HepG2 (cell line): ENCODE results near the gene SLC22A31. TPM values are rescaled to one million over a fixed set of nuclear protein-coding genes. Genes with fewer than 3 reads are reported as not detected.

Experiments used
- FOXK1 ChIP-seq: sonication (generic); formaldehyde crosslinking; IDR thresholded peaks from 2 replicates; pipeline ENCODE4 v1.4.0; 2020; ENCODE audit warnings: low read depth, missing genetic modification reagents, borderline replicate concordance
- HNF4G ChIP-seq, 2 experiments: sonication (generic) in 1 of 2; formaldehyde crosslinking in 1 of 2; IDR thresholded peaks; 2 replicates each; pipeline versions ENCODE4 v1.4.0 to v1.6.1; 2011 to 2020; ENCODE audit warnings: borderline replicate concordance in 2 of 2, low read depth in 2 of 2, mild to moderate bottlenecking in 2 of 2, low read length in 1 of 2, missing genetic modification reagents in 1 of 2, moderate library complexity in 1 of 2
- ISX ChIP-seq: sonication (generic); formaldehyde crosslinking; conservative IDR thresholded peaks from 2 replicates; pipeline ENCODE4 v1.5.0; 2020; ENCODE audit warnings: missing genetic modification reagents
- RBFOX2 ChIP-seq: fragments of 200-400 bp; formaldehyde crosslinking; IDR thresholded peaks from 2 replicates; pipeline ENCODE4 v1.6.1; 2017; ENCODE audit warnings: low read depth, mild to moderate bottlenecking, low read length
- SRY ChIP-seq: sonication (generic); formaldehyde crosslinking; IDR thresholded peaks from 2 replicates; pipeline ENCODE4 v1.8.0; 2022; ENCODE audit warnings: mild to moderate bottlenecking, missing genetic modification reagents
- ZNF337 ChIP-seq: sonication (generic); formaldehyde crosslinking; IDR thresholded peaks from 2 replicates; pipeline ENCODE4 v1.5.1; 2020; ENCODE audit warnings: missing genetic modification reagents, low read depth, mild to moderate bottlenecking, borderline replicate concordance
- ZNF484 ChIP-seq: sonication (generic); formaldehyde crosslinking; IDR thresholded peaks from 2 replicates; pipeline ENCODE4 v1.5.1; 2020; ENCODE audit warnings: mild to moderate bottlenecking, low read depth, missing genetic modification reagents, borderline replicate concordance
- ZNF761 ChIP-seq: sonication (generic); formaldehyde crosslinking; conservative IDR thresholded peaks from 2 replicates; pipeline ENCODE4 v1.4.0; 2020; ENCODE audit warnings: mild to moderate bottlenecking, missing genetic modification reagents
- ZNF782 ChIP-seq: sonication (generic); formaldehyde crosslinking; IDR thresholded peaks from 2 replicates; pipeline ENCODE4 v1.4.0; 2020; ENCODE audit warnings: missing genetic modification reagents, mild to moderate bottlenecking, borderline replicate concordance
- polyA plus RNA-seq, 8 experiments: library from polyadenylated mRNA; depleted of rRNA in 3 of 8; stranded (reverse) in 7 of 8; unstranded in 1 of 8; fragments of >200 nt; fragmentation: Illumina TruSeq in 4 of 8; extraction: Trizol in 4 of 8; gene quantifications; 2 replicates each; pipeline versions ENCODE4 v1.2.1 to v1.2.3, GENCODE V29; 2011 to 2016; ENCODE audit warnings: low read depth in 4 of 8, missing spikeins in 1 of 8, mixed read lengths in 1 of 8; ENCODE audit not compliant: insufficient read depth in 1 of 8
- total RNA-seq, 5 experiments: library from RNA; depleted of rRNA; stranded (reverse); fragments of >200 nt; fragmentation: Illumina TruSeq; extraction: Trizol; gene quantifications; 2 replicates each; pipeline ENCODE4 v1.2.3, GENCODE V29; 2016; ENCODE audit warnings: low read depth in 1 of 5
- TF ChIP-seq, protein P1 (sequence below): sonication (generic); formaldehyde crosslinking; IDR thresholded peaks from 2 replicates; pipeline ENCODE4 v1.4.0; 2020; ENCODE audit warnings: mild to moderate bottlenecking, missing genetic modification reagents
- TF ChIP-seq, protein P2 (sequence below): sonication (generic); formaldehyde crosslinking; IDR thresholded peaks from 2 replicates; pipeline ENCODE4 v1.5.1; 2020; ENCODE audit warnings: missing genetic modification reagents, mild to moderate bottlenecking, borderline replicate concordance
- TF ChIP-seq, protein P3 (sequence below): sonication (generic); formaldehyde crosslinking; IDR thresholded peaks from 2 replicates; pipeline ENCODE4 v1.4.0; 2020; ENCODE audit warnings: missing genetic modification reagents, low read depth, mild to moderate bottlenecking, borderline replicate concordance
- TF ChIP-seq, protein P4 (sequence below): sonication (generic); formaldehyde crosslinking; IDR thresholded peaks from 2 replicates; pipeline ENCODE4 v1.4.0; 2020; ENCODE audit warnings: missing genetic modification reagents
- TF ChIP-seq, protein P5 (sequence below): sonication (generic); formaldehyde crosslinking; IDR thresholded peaks from 2 replicates; pipeline ENCODE4 v1.8.1; 2023; ENCODE audit warnings: mild to moderate bottlenecking, missing genetic modification reagents, borderline replicate concordance
- TF ChIP-seq, protein P6 (sequence below): sonication (generic); formaldehyde crosslinking; IDR thresholded peaks from 2 replicates; pipeline ENCODE4 v1.8.0; 2023; ENCODE audit warnings: mild to moderate bottlenecking, missing genetic modification reagents

The SLC22A31 gene
- total and polyA plus RNA-seq, 2 of the 13 experiments (the other 11 are each of a cell fraction or from before 2014, with no cell fraction given): 67.3 to 83.3 TPM

DNA sequence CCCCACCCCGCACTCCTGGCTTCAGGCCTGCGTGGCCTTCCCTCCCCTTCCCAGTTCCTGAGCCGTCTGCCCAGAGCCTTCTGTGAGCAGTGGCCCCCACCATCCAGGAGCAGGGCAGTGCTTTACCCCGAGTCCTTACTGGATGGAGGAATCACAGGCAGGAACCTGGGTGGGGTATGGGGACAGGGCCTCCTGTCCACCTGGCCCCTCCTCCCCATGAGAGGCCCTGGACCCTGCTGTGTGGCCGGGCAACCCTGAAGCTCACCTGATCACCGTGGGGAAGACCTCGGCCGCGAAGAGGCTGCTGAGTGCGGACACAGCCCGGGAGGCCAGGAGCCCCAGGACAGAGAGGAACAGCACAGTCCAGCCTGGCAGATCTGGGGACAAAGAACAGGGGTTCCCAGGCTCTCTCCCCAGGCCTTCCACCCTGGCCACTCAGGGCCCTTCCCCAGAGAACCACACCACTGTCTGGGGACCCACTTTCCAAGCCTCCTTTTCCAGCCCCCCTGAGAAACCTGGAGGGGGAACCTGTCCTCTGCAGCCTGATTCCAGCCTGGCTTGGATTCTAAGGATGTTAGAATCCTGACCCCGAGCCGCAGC is 3.2 kb downstream of the SLC22A31 start (continued):
- TF ChIP-seq, protein P1, sequence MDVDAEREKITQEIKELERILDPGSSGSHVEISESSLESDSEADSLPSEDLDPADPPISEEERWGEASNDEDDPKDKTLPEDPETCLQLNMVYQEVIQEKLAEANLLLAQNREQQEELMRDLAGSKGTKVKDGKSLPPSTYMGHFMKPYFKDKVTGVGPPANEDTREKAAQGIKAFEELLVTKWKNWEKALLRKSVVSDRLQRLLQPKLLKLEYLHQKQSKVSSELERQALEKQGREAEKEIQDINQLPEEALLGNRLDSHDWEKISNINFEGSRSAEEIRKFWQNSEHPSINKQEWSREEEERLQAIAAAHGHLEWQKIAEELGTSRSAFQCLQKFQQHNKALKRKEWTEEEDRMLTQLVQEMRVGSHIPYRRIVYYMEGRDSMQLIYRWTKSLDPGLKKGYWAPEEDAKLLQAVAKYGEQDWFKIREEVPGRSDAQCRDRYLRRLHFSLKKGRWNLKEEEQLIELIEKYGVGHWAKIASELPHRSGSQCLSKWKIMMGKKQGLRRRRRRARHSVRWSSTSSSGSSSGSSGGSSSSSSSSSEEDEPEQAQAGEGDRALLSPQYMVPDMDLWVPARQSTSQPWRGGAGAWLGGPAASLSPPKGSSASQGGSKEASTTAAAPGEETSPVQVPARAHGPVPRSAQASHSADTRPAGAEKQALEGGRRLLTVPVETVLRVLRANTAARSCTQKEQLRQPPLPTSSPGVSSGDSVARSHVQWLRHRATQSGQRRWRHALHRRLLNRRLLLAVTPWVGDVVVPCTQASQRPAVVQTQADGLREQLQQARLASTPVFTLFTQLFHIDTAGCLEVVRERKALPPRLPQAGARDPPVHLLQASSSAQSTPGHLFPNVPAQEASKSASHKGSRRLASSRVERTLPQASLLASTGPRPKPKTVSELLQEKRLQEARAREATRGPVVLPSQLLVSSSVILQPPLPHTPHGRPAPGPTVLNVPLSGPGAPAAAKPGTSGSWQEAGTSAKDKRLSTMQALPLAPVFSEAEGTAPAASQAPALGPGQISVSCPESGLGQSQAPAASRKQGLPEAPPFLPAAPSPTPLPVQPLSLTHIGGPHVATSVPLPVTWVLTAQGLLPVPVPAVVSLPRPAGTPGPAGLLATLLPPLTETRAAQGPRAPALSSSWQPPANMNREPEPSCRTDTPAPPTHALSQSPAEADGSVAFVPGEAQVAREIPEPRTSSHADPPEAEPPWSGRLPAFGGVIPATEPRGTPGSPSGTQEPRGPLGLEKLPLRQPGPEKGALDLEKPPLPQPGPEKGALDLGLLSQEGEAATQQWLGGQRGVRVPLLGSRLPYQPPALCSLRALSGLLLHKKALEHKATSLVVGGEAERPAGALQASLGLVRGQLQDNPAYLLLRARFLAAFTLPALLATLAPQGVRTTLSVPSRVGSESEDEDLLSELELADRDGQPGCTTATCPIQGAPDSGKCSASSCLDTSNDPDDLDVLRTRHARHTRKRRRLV: 0 out of 2 replicates have a peak, but pooled peaks have one; percentile 28
- TF ChIP-seq ZNF484 (CRISPR knock-in tag): peak; percentile 19; the same call in 1 of the 2 replicates
- TF ChIP-seq HNF4G (IDR thresholded peaks at IDR 0.05; ENCODE audit: borderline replicate concordance, low read depth, low read length): no peak
- 0 out of 2 replicates have a peak, but pooled peaks have one; percentile 16 for TF ChIP-seq HNF4G (CRISPR knock-in tag; IDR thresholded peaks at IDR 0.05; ENCODE audit: borderline replicate concordance, low read depth)
- TF ChIP-seq, protein P2, sequence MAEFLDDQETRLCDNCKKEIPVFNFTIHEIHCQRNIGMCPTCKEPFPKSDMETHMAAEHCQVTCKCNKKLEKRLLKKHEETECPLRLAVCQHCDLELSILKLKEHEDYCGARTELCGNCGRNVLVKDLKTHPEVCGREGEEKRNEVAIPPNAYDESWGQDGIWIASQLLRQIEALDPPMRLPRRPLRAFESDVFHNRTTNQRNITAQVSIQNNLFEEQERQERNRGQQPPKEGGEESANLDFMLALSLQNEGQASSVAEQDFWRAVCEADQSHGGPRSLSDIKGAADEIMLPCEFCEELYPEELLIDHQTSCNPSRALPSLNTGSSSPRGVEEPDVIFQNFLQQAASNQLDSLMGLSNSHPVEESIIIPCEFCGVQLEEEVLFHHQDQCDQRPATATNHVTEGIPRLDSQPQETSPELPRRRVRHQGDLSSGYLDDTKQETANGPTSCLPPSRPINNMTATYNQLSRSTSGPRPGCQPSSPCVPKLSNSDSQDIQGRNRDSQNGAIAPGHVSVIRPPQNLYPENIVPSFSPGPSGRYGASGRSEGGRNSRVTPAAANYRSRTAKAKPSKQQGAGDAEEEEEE: no peak
- TF ChIP-seq, protein P3, sequence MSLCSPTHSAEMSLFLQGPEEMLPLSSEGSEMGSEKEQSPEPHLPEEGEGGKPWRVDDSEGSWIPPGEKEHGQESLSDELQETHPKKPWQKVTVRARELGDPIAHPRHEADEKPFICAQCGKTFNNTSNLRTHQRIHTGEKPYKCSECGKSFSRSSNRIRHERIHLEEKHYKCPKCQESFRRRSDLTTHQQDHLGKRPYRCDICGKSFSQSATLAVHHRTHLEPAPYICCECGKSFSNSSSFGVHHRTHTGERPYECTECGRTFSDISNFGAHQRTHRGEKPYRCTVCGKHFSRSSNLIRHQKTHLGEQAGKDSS (CRISPR knock-in tag): 0 out of 2 replicates have a peak, but pooled peaks have one; percentile 22
- TF ChIP-seq, protein P4, sequence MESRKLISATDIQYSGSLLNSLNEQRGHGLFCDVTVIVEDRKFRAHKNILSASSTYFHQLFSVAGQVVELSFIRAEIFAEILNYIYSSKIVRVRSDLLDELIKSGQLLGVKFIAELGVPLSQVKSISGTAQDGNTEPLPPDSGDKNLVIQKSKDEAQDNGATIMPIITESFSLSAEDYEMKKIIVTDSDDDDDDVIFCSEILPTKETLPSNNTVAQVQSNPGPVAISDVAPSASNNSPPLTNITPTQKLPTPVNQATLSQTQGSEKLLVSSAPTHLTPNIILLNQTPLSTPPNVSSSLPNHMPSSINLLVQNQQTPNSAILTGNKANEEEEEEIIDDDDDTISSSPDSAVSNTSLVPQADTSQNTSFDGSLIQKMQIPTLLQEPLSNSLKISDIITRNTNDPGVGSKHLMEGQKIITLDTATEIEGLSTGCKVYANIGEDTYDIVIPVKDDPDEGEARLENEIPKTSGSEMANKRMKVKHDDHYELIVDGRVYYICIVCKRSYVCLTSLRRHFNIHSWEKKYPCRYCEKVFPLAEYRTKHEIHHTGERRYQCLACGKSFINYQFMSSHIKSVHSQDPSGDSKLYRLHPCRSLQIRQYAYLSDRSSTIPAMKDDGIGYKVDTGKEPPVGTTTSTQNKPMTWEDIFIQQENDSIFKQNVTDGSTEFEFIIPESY (CRISPR knock-in tag): peak; percentile 36; the same call in 1 of the 2 replicates
- TF ChIP-seq SRY (CRISPR knock-in tag): no peak
- TF ChIP-seq ISX (CRISPR knock-in tag): no peak
- TF ChIP-seq, protein P5, sequence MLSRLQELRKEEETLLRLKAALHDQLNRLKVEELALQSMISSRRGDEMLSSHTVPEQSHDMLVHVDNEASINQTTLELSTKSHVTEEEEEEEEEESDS (CRISPR knock-in tag): no peak
- TF ChIP-seq FOXK1 (CRISPR knock-in tag): no peak
- TF ChIP-seq RBFOX2: 0 out of 2 replicates have a peak, but pooled peaks have one; percentile 42
- TF ChIP-seq ZNF761 (CRISPR knock-in tag): 0 out of 2 replicates have a peak, but pooled peaks have one; percentile 3
- TF ChIP-seq, protein P6, sequence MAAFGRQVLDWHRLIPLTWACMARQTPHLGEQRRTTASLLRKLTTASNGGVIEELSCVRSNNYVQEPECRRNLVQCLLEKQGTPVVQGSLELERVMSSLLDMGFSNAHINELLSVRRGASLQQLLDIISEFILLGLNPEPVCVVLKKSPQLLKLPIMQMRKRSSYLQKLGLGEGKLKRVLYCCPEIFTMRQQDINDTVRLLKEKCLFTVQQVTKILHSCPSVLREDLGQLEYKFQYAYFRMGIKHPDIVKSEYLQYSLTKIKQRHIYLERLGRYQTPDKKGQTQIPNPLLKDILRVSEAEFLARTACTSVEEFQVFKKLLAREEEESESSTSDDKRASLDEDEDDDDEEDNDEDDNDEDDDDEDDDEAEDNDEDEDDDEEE: no peak
- no peak for TF ChIP-seq ZNF337 (CRISPR knock-in tag)
- peak; percentile 7; the same call in 1 of the 2 replicates for TF ChIP-seq ZNF782 (CRISPR knock-in tag)
